ENCODE results near the gene STX3. TPM values are rescaled to one million over a fixed set of nuclear protein-coding genes. Genes with fewer than 3 reads are reported as not detected.

STX3 gene
- total RNA-seq, 4 donors from 2014 or later, result 23.5 to 39.4 (median 33.4) TPM

DNA sequence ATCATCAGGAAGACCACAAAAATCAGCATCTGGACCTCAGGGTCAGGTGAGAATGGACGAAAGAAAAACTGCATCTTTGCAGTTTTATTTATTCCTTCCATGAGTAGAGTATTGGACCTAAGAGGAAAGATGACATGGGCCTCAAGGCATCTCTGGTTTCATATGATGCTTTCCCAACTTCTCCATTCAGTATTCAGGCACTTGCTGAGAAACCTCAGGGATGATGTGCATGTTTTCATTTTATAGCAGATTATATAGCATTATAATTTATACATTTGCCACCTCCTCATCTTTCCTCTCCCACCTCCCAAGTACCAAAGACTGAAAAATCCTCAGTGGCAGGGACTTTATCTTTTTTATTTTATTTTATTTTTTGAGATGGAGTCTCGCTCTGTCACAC lies 41.4 kb upstream of the STX3 start, which contains the start of gene OR10V1:
OR10V1 (minus strand) TSS at position 101 of the 400 bp plus-strand sequence; CDS start at position 101, 0 bp downstream.
- TF ChIP-seq, protein P1, sequence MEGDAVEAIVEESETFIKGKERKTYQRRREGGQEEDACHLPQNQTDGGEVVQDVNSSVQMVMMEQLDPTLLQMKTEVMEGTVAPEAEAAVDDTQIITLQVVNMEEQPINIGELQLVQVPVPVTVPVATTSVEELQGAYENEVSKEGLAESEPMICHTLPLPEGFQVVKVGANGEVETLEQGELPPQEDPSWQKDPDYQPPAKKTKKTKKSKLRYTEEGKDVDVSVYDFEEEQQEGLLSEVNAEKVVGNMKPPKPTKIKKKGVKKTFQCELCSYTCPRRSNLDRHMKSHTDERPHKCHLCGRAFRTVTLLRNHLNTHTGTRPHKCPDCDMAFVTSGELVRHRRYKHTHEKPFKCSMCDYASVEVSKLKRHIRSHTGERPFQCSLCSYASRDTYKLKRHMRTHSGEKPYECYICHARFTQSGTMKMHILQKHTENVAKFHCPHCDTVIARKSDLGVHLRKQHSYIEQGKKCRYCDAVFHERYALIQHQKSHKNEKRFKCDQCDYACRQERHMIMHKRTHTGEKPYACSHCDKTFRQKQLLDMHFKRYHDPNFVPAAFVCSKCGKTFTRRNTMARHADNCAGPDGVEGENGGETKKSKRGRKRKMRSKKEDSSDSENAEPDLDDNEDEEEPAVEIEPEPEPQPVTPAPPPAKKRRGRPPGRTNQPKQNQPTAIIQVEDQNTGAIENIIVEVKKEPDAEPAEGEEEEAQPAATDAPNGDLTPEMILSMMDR (IDR thresholded peaks at IDR 0.05), result no peak
- no peak for TF ChIP-seq POLR2A (IDR thresholded peaks at IDR 0.05)
- intact Hi-C loops (cut with DNase I; ENCODE audit: low total_unique reads), result no loop called here
- no peak for DNase-seq (ENCODE audit: low spot score in 2 of 2)
- 87% methylated on average over 2 of the region's 2 CpGs for WGBS, 2 donors
- no peak within 1 kb of the TSS for H3K4me3 ChIP-seq (ENCODE audit: low read depth, poor library complexity, severe bottlenecking)

DNA sequence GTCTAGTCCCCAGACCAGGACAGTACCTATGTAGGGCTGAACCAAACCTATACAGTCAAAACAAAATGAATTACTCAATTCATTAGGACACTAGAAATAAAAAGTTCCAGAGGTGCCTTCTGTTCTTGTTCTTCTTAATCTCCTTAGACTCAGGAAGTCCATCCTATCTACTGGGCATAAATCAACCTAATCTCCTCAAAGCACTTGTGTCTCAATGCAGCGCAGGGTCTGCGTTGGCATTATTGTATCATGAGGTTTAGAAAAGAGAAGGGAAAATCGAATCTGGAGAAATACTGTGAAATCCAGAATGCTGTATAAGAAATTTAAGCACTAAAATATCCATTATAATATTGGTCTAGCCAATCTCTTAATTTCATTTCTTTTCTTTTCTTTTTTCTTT lies 39.1 kb upstream of the STX3 start:
- DNase-seq (ENCODE audit: low spot score in 2 of 2), result no peak
- TF ChIP-seq POLR2A (IDR thresholded peaks at IDR 0.05), result no peak
- TF ChIP-seq, protein P1 (IDR thresholded peaks at IDR 0.05), result no peak
- intact Hi-C loops (cut with DNase I; ENCODE audit: low total_unique reads), result no loop called here
- no peak overlapping the region for H3K4me3 ChIP-seq (ENCODE audit: low read depth, poor library complexity, severe bottlenecking)
- 56 to 68% methylated on average over 3 of the region's 3 CpGs for WGBS, 2 donors

DNA sequence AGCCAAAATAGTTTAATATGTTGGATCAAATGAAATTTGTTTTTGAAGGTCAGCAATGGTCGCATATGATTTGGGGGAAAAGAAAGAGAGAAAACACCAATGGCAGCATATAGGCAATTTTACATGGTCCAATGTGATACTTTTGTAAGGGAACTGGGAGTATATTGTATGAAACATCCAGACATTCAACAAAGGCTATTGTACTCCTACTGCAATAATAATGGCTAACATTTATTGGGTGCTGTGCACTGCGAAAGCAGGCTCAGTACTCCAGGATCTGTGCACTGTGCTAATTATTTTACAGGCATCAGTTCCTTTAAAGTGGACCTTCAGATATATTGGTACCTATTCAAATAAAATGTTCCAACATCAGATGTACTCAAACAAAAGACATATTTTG lies 35.6 kb upstream of the STX3 start:
- no peak overlapping the region for H3K4me3 ChIP-seq (ENCODE audit: low read depth, poor library complexity, severe bottlenecking)
- WGBS, 2 donors, result 73 to 86% methylated on average over 2 of the region's 2 CpGs
- DNase-seq (ENCODE audit: low spot score in 2 of 2), result no peak
- intact Hi-C loops (cut with DNase I; ENCODE audit: low total_unique reads), result no loop called here
- TF ChIP-seq, protein P1 (IDR thresholded peaks at IDR 0.05), result no peak
- no peak for TF ChIP-seq POLR2A (IDR thresholded peaks at IDR 0.05)

DNA sequence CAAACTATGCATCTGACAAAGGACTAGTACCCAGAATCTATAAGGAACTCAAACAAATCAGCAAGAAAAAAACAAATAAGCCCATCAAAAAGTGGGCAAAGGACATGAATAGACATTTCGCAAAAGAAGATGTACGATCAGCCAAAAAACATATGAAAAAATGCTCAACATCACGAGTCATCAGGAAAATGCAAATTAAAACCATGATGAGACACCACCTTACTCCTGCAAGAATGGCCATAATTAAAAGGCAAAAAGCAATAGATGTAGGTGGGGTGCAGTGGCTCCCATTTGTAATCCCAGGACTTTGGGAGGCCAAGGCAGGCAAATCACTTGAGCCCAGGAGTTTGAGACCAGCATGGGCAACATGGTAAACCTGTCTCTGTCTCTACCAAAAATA lies 31.1 kb upstream of the STX3 start:
- intact Hi-C loops (cut with DNase I; ENCODE audit: low total_unique reads), result no loop called here
- TF ChIP-seq, protein P1 (IDR thresholded peaks at IDR 0.05), result no peak
- TF ChIP-seq POLR2A (IDR thresholded peaks at IDR 0.05), result no peak
- DNase-seq (ENCODE audit: low spot score in 2 of 2), result no peak
- WGBS, 2 donors, result 70 to 75% methylated on average over 3 of the region's 3 CpGs
- no peak overlapping the region for H3K4me3 ChIP-seq (ENCODE audit: low read depth, poor library complexity, severe bottlenecking)

DNA sequence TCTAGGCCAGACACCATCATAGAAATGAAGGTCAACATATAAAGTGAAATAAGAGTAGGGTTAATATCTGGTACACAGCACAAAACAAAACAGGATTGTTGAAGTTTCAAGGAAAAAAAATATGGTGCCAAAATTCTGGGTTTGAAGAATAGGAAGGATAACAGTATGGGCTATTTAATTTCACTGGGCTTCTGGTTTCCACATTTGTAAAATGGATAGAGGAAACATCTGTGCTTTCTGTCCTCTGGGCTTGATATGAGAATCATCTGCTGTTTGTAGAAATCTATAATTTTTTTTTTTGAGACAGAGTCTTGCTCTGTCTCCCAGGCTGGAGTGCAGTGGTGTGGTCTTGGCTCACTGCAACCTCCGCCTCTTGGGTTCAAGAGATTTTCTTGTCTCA lies 27.8 kb upstream of the STX3 start:
- WGBS, 2 donors, result 93% methylated on average over 1 of the region's 1 CpG
- no peak for DNase-seq (ENCODE audit: low spot score in 2 of 2)
- intact Hi-C loops (cut with DNase I; ENCODE audit: low total_unique reads), result no loop called here
- H3K4me3 ChIP-seq (ENCODE audit: low read depth, poor library complexity, severe bottlenecking), result no peak overlapping the region
- TF ChIP-seq, protein P1 (IDR thresholded peaks at IDR 0.05), result no peak
- TF ChIP-seq POLR2A (IDR thresholded peaks at IDR 0.05), result no peak

DNA sequence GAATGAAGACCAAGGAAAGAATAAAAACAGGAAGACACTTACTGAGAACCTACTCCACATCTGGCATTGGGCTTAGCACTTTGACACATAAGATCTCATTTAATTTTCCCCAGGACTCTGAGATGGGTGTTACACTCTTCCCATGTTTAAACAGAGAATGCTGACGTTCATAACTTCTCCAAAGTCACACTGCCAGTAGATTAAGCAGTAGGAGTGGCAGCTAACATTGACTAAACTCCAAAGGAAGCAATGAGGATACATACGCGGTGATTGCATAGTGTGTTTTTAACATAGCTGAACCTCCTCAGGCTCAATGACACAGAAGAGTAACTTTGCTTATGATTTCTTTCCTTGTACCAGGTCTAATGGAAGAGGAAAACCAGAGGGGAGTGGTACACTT lies 27.0 kb upstream of the STX3 start:
- DNase-seq (ENCODE audit: low spot score in 2 of 2), result no peak
- 64 to 74% methylated on average over 3 of the region's 3 CpGs for WGBS, 2 donors
- intact Hi-C loops (cut with DNase I; ENCODE audit: low total_unique reads), result no loop called here
- TF ChIP-seq, protein P1 (IDR thresholded peaks at IDR 0.05), result no peak
- no peak for TF ChIP-seq POLR2A (IDR thresholded peaks at IDR 0.05)
- H3K4me3 ChIP-seq (ENCODE audit: low read depth, poor library complexity, severe bottlenecking), result no peak overlapping the region
